CD14-positive monocyte (primary cell): Measurements from ENCODE around the gene HMGN1. TPM values are rescaled to one million over a fixed set of nuclear protein-coding genes. Genes with fewer than 3 reads are reported as not detected.
A peak's percentile ranks its signal among the peaks of the same experiment; 100 is the strongest.

Source experiments
- DNase-seq, 3 donors: peaks; one replicate each; pipeline ENCODE4 v3.0.0-alpha.2; 2011 to 2022
- H2AFZ ChIP-seq: 2 replicates; pipeline ENCODE4 v1.6.0; 2012; ENCODE audit warnings: mild to moderate bottlenecking, low read depth, low read length, inconsistent platforms; ENCODE audit not compliant: insufficient read depth, poor library complexity, severe bottlenecking
- H3K27ac ChIP-seq, 2 donors: 1 replicate in 1 of 2; 2 replicates in 1 of 2; pipeline ENCODE4 v1.5.1; 2012 to 2013; ENCODE audit warnings: low read length in 2 of 2, control low read depth in 1 of 2, inconsistent platforms in 1 of 2, low read depth in 1 of 2, mild to moderate bottlenecking in 1 of 2
- H3K27me3 ChIP-seq, 2 donors: one replicate each; pipeline versions ENCODE4 v1.6.0 to v1.6.1; 2011 to 2013; ENCODE audit warnings: low read length in 2 of 2; ENCODE audit not compliant: control insufficient read depth in 2 of 2, insufficient read depth in 2 of 2
- H3K36me3 ChIP-seq, 2 donors: replicated peaks in 1 of 2; 1 replicate in 1 of 2; 2 replicates in 1 of 2; pipeline versions ENCODE4 v1.5.1 to v1.6.1; 2012 to 2013; ENCODE audit warnings: low read length in 2 of 2, control low read depth in 1 of 2, inconsistent platforms in 1 of 2, mild to moderate bottlenecking in 1 of 2; ENCODE audit not compliant: insufficient read depth in 2 of 2, control insufficient read depth in 1 of 2
- H3K4me1 ChIP-seq, 2 donors: 1 replicate in 1 of 2; 2 replicates in 1 of 2; pipeline versions ENCODE4 v1.5.1 to v1.6.1; 2012 to 2013; ENCODE audit warnings: low read length in 2 of 2, control low read depth in 1 of 2, inconsistent platforms in 1 of 2, mild to moderate bottlenecking in 1 of 2, moderate library complexity in 1 of 2; ENCODE audit not compliant: insufficient read depth in 2 of 2, control insufficient read depth in 1 of 2
- H3K4me2 ChIP-seq: replicated peaks from 2 replicates; pipeline ENCODE3; 2012; ENCODE audit warnings: low read length, moderate library complexity, mild to moderate bottlenecking; ENCODE audit not compliant: poor library complexity, severe bottlenecking; ENCODE audit errors: extremely low read depth
- H3K4me3 ChIP-seq, 3 experiments: fragments of 200-600 bp in 1 of 3; sonication (generic) in 1 of 3; replicated peaks in 1 of 3; 1 replicate in 2 of 3; 2 replicates in 1 of 3; pipeline ENCODE4 v1.5.1; 2011 to 2013; ENCODE audit warnings: low read length in 3 of 3, mild to moderate bottlenecking in 3 of 3, control low read depth in 2 of 3, low read depth in 2 of 3, inconsistent platforms in 1 of 3, moderate library complexity in 1 of 3
- H3K79me2 ChIP-seq: 2 replicates; pipeline ENCODE4 v1.6.0; 2012; ENCODE audit warnings: mild to moderate bottlenecking, control low read depth, inconsistent platforms, low read length, moderate library complexity; ENCODE audit not compliant: insufficient read depth
- H3K9ac ChIP-seq: 2 replicates; pipeline ENCODE4 v1.6.0; 2017; ENCODE audit warnings: low read length, mild to moderate bottlenecking; ENCODE audit not compliant: insufficient read depth, poor library complexity, severe bottlenecking
- H3K9me3 ChIP-seq, 2 donors: replicated peaks in 1 of 2; 1 replicate in 1 of 2; 2 replicates in 1 of 2; pipeline versions ENCODE4 v1.5.1 to v1.6.1; 2012 to 2013; ENCODE audit warnings: low read length in 2 of 2, control low read depth in 1 of 2; ENCODE audit not compliant: control insufficient read depth in 1 of 2, insufficient read depth in 1 of 2
- H4K20me1 ChIP-seq: 2 replicates; pipeline ENCODE4 v1.6.0; 2012; ENCODE audit warnings: mild to moderate bottlenecking, low read length, control low read depth, moderate library complexity; ENCODE audit not compliant: insufficient read depth
- H3K27ac Mint-ChIP-seq, 7 donors: one replicate each; pipeline ENCODE4 v1.8.0; 2020; ENCODE audit warnings: mild to moderate bottlenecking in 7 of 7, mixed read lengths in 7 of 7, moderate library complexity in 6 of 7, inconsistent platforms in 2 of 7
- H3K27me3 Mint-ChIP-seq, 3 donors: one replicate each; pipeline ENCODE4 v1.8.0; 2021 to 2022; ENCODE audit warnings: low read depth in 3 of 3, mild to moderate bottlenecking in 3 of 3, mixed read lengths in 3 of 3, moderate library complexity in 3 of 3, inconsistent platforms in 1 of 3
- H3K36me3 Mint-ChIP-seq, 2 donors: one replicate each; pipeline ENCODE4 v1.8.0; 2020; ENCODE audit warnings: mixed read lengths in 2 of 2, inconsistent platforms in 1 of 2, mild to moderate bottlenecking in 1 of 2
- H3K4me1 Mint-ChIP-seq: one replicate; pipeline ENCODE4 v1.8.0; 2020; ENCODE audit warnings: mild to moderate bottlenecking, mixed read lengths
- H3K4me3 Mint-ChIP-seq, 2 donors: one replicate each; pipeline ENCODE4 v1.8.0; 2020; ENCODE audit warnings: mild to moderate bottlenecking in 2 of 2, mixed read lengths in 2 of 2, moderate library complexity in 1 of 2
- H3K9me3 Mint-ChIP-seq, 7 donors: one replicate each; pipeline ENCODE4 v1.8.0; 2020 to 2022; ENCODE audit warnings: mixed read lengths in 7 of 7, mild to moderate bottlenecking in 6 of 7, moderate library complexity in 6 of 7, inconsistent platforms in 2 of 7
- CTCF ChIP-seq: fragments of 200-600 bp; IDR thresholded peaks from one replicate; pipeline ENCODE4 v1.8.0; 2022; ENCODE audit warnings: antibody characterized with exemption, mild to moderate bottlenecking
- WGBS: methylation state at CpG from one replicate; pipeline ENCODE4 v1.1.5; 2013; ENCODE audit warnings: missing lambda C conversion rate; ENCODE audit not compliant: insufficient coverage; 5-methylcytosine and 5-hydroxymethylcytosine counted together
- intact Hi-C, 2 donors: fragments of 100-400 bp; cut with micrococcal nuclease; formaldehyde crosslinking; loops; one replicate each; pipeline versions ENCODE4 v1.15.0 to v1.15.1; 2023
- polyA plus RNA-seq, 3 donors: library from polyadenylated mRNA; depleted of rRNA in 1 of 3; unstranded in 2 of 3; stranded (reverse) in 1 of 3; fragments of 300-500 nt in 2 of 3; fragments of >200 nt in 1 of 3; fragmentation: Illumina TruSeq in 2 of 3; gene quantifications; 1 replicate in 2 of 3; 2 replicates in 1 of 3; pipeline ENCODE4 v1.2.3, GENCODE V29; 2012 to 2021

HMGN1 gene
- polyA plus RNA-seq, 3 donors = 59.8 to 74.7 (median 72.7) TPM

GRCh38 chr21:39353295-39353694 is 4.4 kb upstream of the HMGN1 start:
- H3K36me3 Mint-ChIP-seq = no peaks in the 10 kb centered on the region
- Histone ChIP-seq H3K79me2 (peaks cover 8% of the 10 kb centered on the region), H2AFZ (no peak overlapping the region), H3K4me2 (no peak overlapping the region), H3K9me3 (no peaks in the 10 kb centered on the region), H3K36me3 (no peaks in the 10 kb centered on the region), H3K27me3 (no peaks in the 10 kb centered on the region), H3K27ac (no peak overlapping the region), H3K4me1 (peaks cover 8 to 9% of the 10 kb centered on the region in 2 donors), H4K20me1 (no peaks in the 10 kb centered on the region), H3K9ac (no peak overlapping the region), H3K4me3 (no peak overlapping the region)
- H3K4me1 Mint-ChIP-seq = peaks cover 8% of the 10 kb centered on the region
- H3K9me3 Mint-ChIP-seq = peaks cover 0 to 2% (median 0%) of the 10 kb centered on the region in 7 donors
- no peak overlapping the region for H3K4me3 Mint-ChIP-seq
- no peak for TF ChIP-seq CTCF
- no peak overlapping the region for H3K27ac Mint-ChIP-seq
- intact Hi-C loops = no loop called here
- peaks cover 0 to 6% (median 3%) of the 10 kb centered on the region in 3 donors for H3K27me3 Mint-ChIP-seq
- no CpG with 5 or more reads among the region's 3 CpGs for WGBS
- no peak for DNase-seq

- H3K9me3 Mint-ChIP-seq = no peaks in the 10 kb centered on the region
- peaks cover 30% of the 10 kb centered on the region for H3K4me1 Mint-ChIP-seq
- intact Hi-C loops = no loop called here
- Histone ChIP-seq H3K79me2 (peaks cover 37% of the 10 kb centered on the region), H3K36me3 (no peaks in the 10 kb centered on the region), H2AFZ (peak overlapping the region; percentile 85), H3K4me3 (peak overlapping the region; percentile 40 to 89 (median 72)), H3K27me3 (no peaks in the 10 kb centered on the region), H3K4me1 (peaks cover 21 to 33% of the 10 kb centered on the region in 2 donors), H3K9me3 (no peaks in the 10 kb centered on the region), H3K9ac (peak overlapping the region; percentile 74), H3K4me2 (peak overlapping the region; percentile 82), H3K27ac (peak overlapping the region; percentile 88 to 92), H4K20me1 (no peaks in the 10 kb centered on the region)
- peak overlapping the region; percentile 45 to 98 (median 98) for H3K27ac Mint-ChIP-seq
- peak overlapping the region; percentile 93 to 97 for H3K4me3 Mint-ChIP-seq
- TF ChIP-seq CTCF = no peak
- peaks cover 0 to 3% of the 10 kb centered on the region in 2 donors for H3K36me3 Mint-ChIP-seq
- H3K27me3 Mint-ChIP-seq = peaks cover 0 to 3% (median 0%) of the 10 kb centered on the region in 3 donors
- DNase-seq = no peak
- 82% methylated on average over 6 of the region's 19 CpGs for WGBS
Observed at GRCh38 chr21:39350094-39351005, 1.5 kb upstream of the HMGN1 start.
